ENCODE data around the gene VAV2.

VAV2 gene

GRCh38 chr9:133822430-133823065 lies 169.6 kb downstream of the VAV2 start:
- Histone ChIP-seq H3K27me3 (ENCODE audit: control insufficient read depth, insufficient read depth, low read length) (no peaks in the 10 kb centered on the region), H3K9me3 (ENCODE audit: control insufficient read depth, low read length) (no peaks in the 10 kb centered on the region), H3K36me3 (ENCODE audit: control insufficient read depth, insufficient read depth, low read length) (no peaks in the 10 kb centered on the region), H3K4me1 (ENCODE audit: control insufficient read depth, insufficient read depth, low read length) (no peaks in the 10 kb centered on the region), H3K9ac (ENCODE audit: low read length) (no peak overlapping the region), H3K4me3 (ENCODE audit: low read length) (no peak overlapping the region)

- Histone ChIP-seq H3K36me3 (ENCODE audit: control insufficient read depth, insufficient read depth, low read length) (no peaks in the 10 kb centered on the region), H3K9ac (ENCODE audit: low read length) (no peak overlapping the region), H3K27me3 (ENCODE audit: control insufficient read depth, insufficient read depth, low read length) (no peaks in the 10 kb centered on the region), H3K9me3 (ENCODE audit: control insufficient read depth, low read length) (no peaks in the 10 kb centered on the region), H3K4me3 (ENCODE audit: low read length) (no peak overlapping the region), H3K4me1 (ENCODE audit: control insufficient read depth, insufficient read depth, low read length) (no peaks in the 10 kb centered on the region)
These were observed 170.3 kb downstream of the VAV2 start for GRCh38 chr9:133821601-133822429.

GRCh38 chr9:133819923-133820322 lies 172.2 kb downstream of the VAV2 start:
- H3K27me3 ChIP-seq (ENCODE audit: control insufficient read depth, insufficient read depth, low read length) = no peaks in the 10 kb centered on the region
- no peak overlapping the region for H3K4me3 ChIP-seq (ENCODE audit: low read length)
- H3K9ac ChIP-seq (ENCODE audit: low read length) = no peak overlapping the region
- H3K36me3 ChIP-seq (ENCODE audit: control insufficient read depth, insufficient read depth, low read length) = no peaks in the 10 kb centered on the region
- H3K4me1 ChIP-seq (ENCODE audit: control insufficient read depth, insufficient read depth, low read length) = no peaks in the 10 kb centered on the region
- no peaks in the 10 kb centered on the region for H3K9me3 ChIP-seq (ENCODE audit: control insufficient read depth, low read length)

- Histone ChIP-seq H3K9ac (ENCODE audit: low read length) (no peak overlapping the region), H3K4me3 (ENCODE audit: low read length) (no peak overlapping the region), H3K27me3 (ENCODE audit: control insufficient read depth, insufficient read depth, low read length) (no peaks in the 10 kb centered on the region), H3K36me3 (ENCODE audit: control insufficient read depth, insufficient read depth, low read length) (no peaks in the 10 kb centered on the region), H3K9me3 (ENCODE audit: control insufficient read depth, low read length) (no peaks in the 10 kb centered on the region), H3K4me1 (ENCODE audit: control insufficient read depth, insufficient read depth, low read length) (no peaks in the 10 kb centered on the region)
These were observed 173.7 kb downstream of the VAV2 start for GRCh38 chr9:133818444-133818843.

GRCh38 chr9:133815781-133816180 lies 176.3 kb downstream of the VAV2 start:
- Histone ChIP-seq H3K36me3 (ENCODE audit: control insufficient read depth, insufficient read depth, low read length) (no peaks in the 10 kb centered on the region), H3K9ac (ENCODE audit: low read length) (no peak overlapping the region), H3K27me3 (ENCODE audit: control insufficient read depth, insufficient read depth, low read length) (no peaks in the 10 kb centered on the region), H3K4me3 (ENCODE audit: low read length) (no peak overlapping the region), H3K9me3 (ENCODE audit: control insufficient read depth, low read length) (no peaks in the 10 kb centered on the region), H3K4me1 (ENCODE audit: control insufficient read depth, insufficient read depth, low read length) (no peaks in the 10 kb centered on the region)

- H3K4me3 ChIP-seq (ENCODE audit: low read length) = no peak overlapping the region
- H3K9ac ChIP-seq (ENCODE audit: low read length) = no peak overlapping the region
- H3K36me3 ChIP-seq (ENCODE audit: control insufficient read depth, insufficient read depth, low read length) = no peaks in the 10 kb centered on the region
- no peaks in the 10 kb centered on the region for H3K9me3 ChIP-seq (ENCODE audit: control insufficient read depth, low read length)
- no peaks in the 10 kb centered on the region for H3K27me3 ChIP-seq (ENCODE audit: control insufficient read depth, insufficient read depth, low read length)
- H3K4me1 ChIP-seq (ENCODE audit: control insufficient read depth, insufficient read depth, low read length) = no peaks in the 10 kb centered on the region
These were observed 177.4 kb downstream of the VAV2 start for GRCh38 chr9:133814586-133815208.

GRCh38 chr9:133813749-133814585 lies 178.2 kb downstream of the VAV2 start:
- no peaks in the 10 kb centered on the region for H3K27me3 ChIP-seq (ENCODE audit: control insufficient read depth, insufficient read depth, low read length)
- H3K9me3 ChIP-seq (ENCODE audit: control insufficient read depth, low read length) = no peaks in the 10 kb centered on the region
- no peaks in the 10 kb centered on the region for H3K36me3 ChIP-seq (ENCODE audit: control insufficient read depth, insufficient read depth, low read length)
- no peaks in the 10 kb centered on the region for H3K4me1 ChIP-seq (ENCODE audit: control insufficient read depth, insufficient read depth, low read length)
- no peak overlapping the region for H3K9ac ChIP-seq (ENCODE audit: low read length)
- no peak overlapping the region for H3K4me3 ChIP-seq (ENCODE audit: low read length)

GRCh38 chr9:133812941-133813748 lies 179.0 kb downstream of the VAV2 start:
- Histone ChIP-seq H3K4me3 (ENCODE audit: low read length) (no peak overlapping the region), H3K36me3 (ENCODE audit: control insufficient read depth, insufficient read depth, low read length) (no peaks in the 10 kb centered on the region), H3K9me3 (ENCODE audit: control insufficient read depth, low read length) (no peaks in the 10 kb centered on the region), H3K4me1 (ENCODE audit: control insufficient read depth, insufficient read depth, low read length) (no peaks in the 10 kb centered on the region), H3K27me3 (ENCODE audit: control insufficient read depth, insufficient read depth, low read length) (no peaks in the 10 kb centered on the region), H3K9ac (ENCODE audit: low read length) (no peak overlapping the region)

GRCh38 chr9:133812077-133812868 lies 179.9 kb downstream of the VAV2 start:
- no peaks in the 10 kb centered on the region for H3K4me1 ChIP-seq (ENCODE audit: control insufficient read depth, insufficient read depth, low read length)

GRCh38 chr9:133811471-133811870 lies 180.7 kb downstream of the VAV2 start:
- Histone ChIP-seq H3K9ac (ENCODE audit: low read length) (no peak overlapping the region), H3K36me3 (ENCODE audit: control insufficient read depth, insufficient read depth, low read length) (no peaks in the 10 kb centered on the region), H3K9me3 (ENCODE audit: control insufficient read depth, low read length) (no peaks in the 10 kb centered on the region), H3K4me3 (ENCODE audit: low read length) (no peak overlapping the region), H3K4me1 (ENCODE audit: control insufficient read depth, insufficient read depth, low read length) (no peaks in the 10 kb centered on the region), H3K27me3 (ENCODE audit: control insufficient read depth, insufficient read depth, low read length) (no peaks in the 10 kb centered on the region)

More at GRCh38 chr9:133812077-133812868, 179.9 kb downstream of the VAV2 start:
- H3K36me3 ChIP-seq (ENCODE audit: control insufficient read depth, insufficient read depth, low read length) = no peaks in the 10 kb centered on the region
- H3K9me3 ChIP-seq (ENCODE audit: control insufficient read depth, low read length) = no peaks in the 10 kb centered on the region
- no peaks in the 10 kb centered on the region for H3K27me3 ChIP-seq (ENCODE audit: control insufficient read depth, insufficient read depth, low read length)
- no peak overlapping the region for H3K9ac ChIP-seq (ENCODE audit: low read length)
- H3K4me3 ChIP-seq (ENCODE audit: low read length) = no peak overlapping the region

Data from mucosa of stomach (tissue), 1 donor.